ENCODE data around the gene FBXL15.
A peak's percentile ranks its signal among the peaks of the same experiment; 100 is the strongest.

FBXL15 gene

GRCh38 chr10:102418622-102419268, 1.9 kb upstream of the FBXL15 start, which contains the start of gene PSD:
PSD (minus strand) TSS chr10:102418785; CDS start chr10:102417038, 1,747 bp downstream.
- ChIA-PET POLR2A (no interaction called here), CTCF (interaction anchor here (1.3 kb wide), 1 partner anchor 19 kb away, joined by 3 read pairs; no protein-coding TSS in a partner anchor)
- no peak for DNase-seq (ENCODE audit: extremely low spot score)
- TF ChIP-seq LEF1 (IDR thresholded peaks at IDR 0.05; ENCODE audit: borderline replicate concordance) = no peak
- no peak for TF ChIP-seq CTBP1 (IDR thresholded peaks at IDR 0.05; ENCODE audit: borderline replicate concordance)
- TF ChIP-seq BHLHE40 (IDR thresholded peaks at IDR 0.05; ENCODE audit: borderline replicate concordance) = no peak
- no peak for TF ChIP-seq FOXM1 (IDR thresholded peaks at IDR 0.05; ENCODE audit: borderline replicate concordance)
- TF ChIP-seq SP1 (IDR thresholded peaks at IDR 0.05) = no peak
- TF ChIP-seq FOXK2 (IDR thresholded peaks at IDR 0.05) = no peak
- no peak for TF ChIP-seq NFRKB (IDR thresholded peaks at IDR 0.05)
- TF ChIP-seq TARDBP (IDR thresholded peaks at IDR 0.05) = no peak
- TF ChIP-seq ELF4 (IDR thresholded peaks at IDR 0.05) = no peak
- no peak for TF ChIP-seq HDGF (IDR thresholded peaks at IDR 0.05; ENCODE audit: borderline replicate concordance)

GRCh38 chr10:102419269-102420180, 1.1 kb upstream of the FBXL15 start:
- ChIA-PET POLR2A (interaction anchor here (0.6 to 5.8 kb wide), 13 partner anchors 8 to 301 kb away, joined by 3 to 75 read pairs (median 4); partner anchors contain the start of genes ACTR1A, C10orf95, CUEDC2 and NFKB2), CTCF (interaction anchor here (1.0 to 4.0 kb wide), 5 partner anchors 13 to 188 kb away, joined by 4 to 14 read pairs (median 6); partner anchors contain the start of gene CUEDC2)
- TF ChIP-seq L3MBTL2 (conservative IDR thresholded peaks at IDR 0.05) (no peak), NFRKB (IDR thresholded peaks at IDR 0.05) (no peak), ZNF384 (IDR thresholded peaks at IDR 0.05) (no peak), PKNOX1 (IDR thresholded peaks at IDR 0.05) (no peak), FOXK2 (IDR thresholded peaks at IDR 0.05) (no peak), HDGF (IDR thresholded peaks at IDR 0.05; ENCODE audit: borderline replicate concordance) (no peak), ELF4 (IDR thresholded peaks at IDR 0.05) (no peak)

GRCh38 chr10:102420181-102420713, 389 bp upstream of the FBXL15 start:
- CTCF ChIA-PET = interaction anchor here (0.7 to 4.0 kb wide), 6 partner anchors 11 to 189 kb away, joined by 3 to 14 read pairs (median 6); partner anchors contain the start of gene CUEDC2
- POLR2A ChIA-PET = interaction anchor here (0.7 to 5.8 kb wide), 20 partner anchors 9 to 301 kb away, joined by 3 to 75 read pairs (median 4); partner anchors contain the start of genes ACTR1A, C10orf95, CUEDC2 and NFKB2
- no peak for DNase-seq (ENCODE audit: extremely low spot score)
- TF ChIP-seq SUZ12 (IDR thresholded peaks at IDR 0.05) (no peak), PKNOX1 (IDR thresholded peaks at IDR 0.05) (no peak), L3MBTL2 (conservative IDR thresholded peaks at IDR 0.05) (no peak), ELF4 (IDR thresholded peaks at IDR 0.05) (no peak)

More at GRCh38 chr10:102419269-102420180, 1.1 kb upstream of the FBXL15 start:
- peak; percentile 91 for DNase-seq (ENCODE audit: extremely low spot score)

- ChIA-PET CTCF (interaction anchor here (0.5 to 4.0 kb wide), 6 partner anchors 11 to 1333 kb away, joined by 3 to 14 read pairs (median 6); partner anchors contain the start of gene CUEDC2), POLR2A (interaction anchor here (1.0 to 5.8 kb wide), 10 partner anchors 10 to 303 kb away, joined by 3 to 75 read pairs (median 12); partner anchors contain the start of genes C10orf95, CUEDC2 and NFKB2)
- TF ChIP-seq ZNF384 (IDR thresholded peaks at IDR 0.05) = no peak
- no peak for TF ChIP-seq L3MBTL2 (conservative IDR thresholded peaks at IDR 0.05)
- no peak for TF ChIP-seq BHLHE40 (IDR thresholded peaks at IDR 0.05; ENCODE audit: borderline replicate concordance)
- TF ChIP-seq PKNOX1 (IDR thresholded peaks at IDR 0.05) = no peak
- no peak for DNase-seq (ENCODE audit: extremely low spot score)
These were observed 796 bp downstream of the FBXL15 start for GRCh38 chr10:102421507-102421756.

DNA sequence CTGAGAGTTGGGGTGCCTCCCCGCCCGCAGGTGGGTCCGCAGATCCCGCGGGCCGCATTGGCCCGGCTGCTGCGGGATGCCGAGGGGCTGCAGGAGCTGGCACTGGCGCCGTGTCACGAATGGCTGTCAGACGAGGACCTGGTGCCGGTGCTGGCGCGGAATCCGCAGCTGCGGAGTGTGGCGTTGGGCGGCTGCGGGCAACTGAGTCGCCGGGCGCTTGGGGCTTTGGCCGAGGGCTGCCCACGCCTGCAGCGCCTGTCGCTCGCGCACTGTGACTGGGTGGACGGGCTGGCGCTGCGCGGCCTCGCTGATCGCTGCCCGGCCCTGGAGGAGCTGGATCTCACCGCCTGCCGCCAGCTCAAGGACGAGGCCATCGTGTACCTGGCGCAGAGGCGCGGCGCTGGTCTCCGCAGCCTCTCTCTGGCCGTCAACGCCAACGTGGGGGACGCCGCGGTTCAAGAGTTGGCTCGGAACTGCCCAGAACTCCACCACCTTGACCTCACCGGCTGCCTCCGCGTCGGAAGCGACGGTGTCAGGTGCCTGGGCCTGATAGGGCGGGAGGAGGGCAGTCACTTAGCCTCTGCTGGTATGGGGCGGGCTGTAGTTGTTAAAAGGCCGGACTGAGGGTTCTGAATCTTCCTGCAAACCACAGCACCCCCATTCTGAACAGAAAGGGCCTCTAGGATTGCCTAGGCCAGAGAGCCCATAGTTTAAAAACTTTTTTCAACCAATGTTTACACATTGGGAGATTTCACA, 1.3 kb downstream of the FBXL15 start:
- TF ChIP-seq L3MBTL2 (conservative IDR thresholded peaks at IDR 0.05) = peak; percentile 18; the same call in 1 of the 2 replicates
- TF ChIP-seq BHLHE40 (IDR thresholded peaks at IDR 0.05; ENCODE audit: borderline replicate concordance) = no peak
- DNase-seq (ENCODE audit: extremely low spot score) = no peak
- POLR2A ChIA-PET = interaction anchor here (0.7 to 5.8 kb wide), 7 partner anchors 10 to 40 kb away, joined by 3 to 75 read pairs (median 17); partner anchors contain the start of genes C10orf95, CUEDC2 and NFKB2
- CTCF ChIA-PET = interaction anchor here (0.6 to 4.0 kb wide), 7 partner anchors 10 to 264 kb away, joined by 3 to 14 read pairs (median 3); partner anchors contain the start of gene CUEDC2
